MM.1S (cell line): ENCODE measurements around the gene ST7.

Experiments used
- DNase-seq: peaks from one replicate; pipeline ENCODE4 v3.0.0-alpha.2; 2015
- H2AFZ ChIP-seq: fragments of 300-600 bp; sonication (generic); 2 replicates; pipeline ENCODE4 v1.6.0; 2016; ENCODE audit warnings: antibody characterized with exemption, low read length
- H3F3A ChIP-seq: fragments of 300-600 bp; sonication (generic); 2 replicates; pipeline ENCODE4 v1.6.1; 2016; ENCODE audit warnings: mild to moderate bottlenecking, antibody characterized with exemption, low read length, moderate library complexity, mixed read lengths; ENCODE audit not compliant: insufficient read depth
- H3K27ac ChIP-seq: fragments of 300-600 bp; sonication (generic); 2 replicates; pipeline ENCODE4 v1.5.1; 2016; ENCODE audit warnings: mild to moderate bottlenecking, low read length
- H3K27me3 ChIP-seq: fragments of 300-600 bp; sonication (generic); replicated peaks from 2 replicates; pipeline ENCODE4 v1.6.0; 2016; ENCODE audit warnings: low read length; ENCODE audit not compliant: insufficient read depth
- H3K36me3 ChIP-seq: fragments of 300-600 bp; sonication (generic); replicated peaks from 2 replicates; pipeline ENCODE4 v1.6.1; 2016; ENCODE audit warnings: mild to moderate bottlenecking, low read length, mixed read lengths; ENCODE audit not compliant: insufficient read depth
- H3K4me1 ChIP-seq: fragments of 300-600 bp; sonication (generic); 2 replicates; pipeline ENCODE4 v1.6.1; 2016; ENCODE audit warnings: low read length, mixed read lengths
- H3K4me2 ChIP-seq: fragments of 300-600 bp; sonication (generic); 2 replicates; pipeline ENCODE4 v1.6.0; 2016; ENCODE audit warnings: low read depth, low read length
- H3K4me3 ChIP-seq: fragments of 300-600 bp; sonication (generic); 2 replicates; pipeline ENCODE4 v1.5.1; 2016; ENCODE audit warnings: low read length, mixed read lengths
- H3K79me2 ChIP-seq: fragments of 300-600 bp; sonication (generic); 2 replicates; pipeline ENCODE4 v1.6.1; 2016; ENCODE audit warnings: mixed run types, low read length, mixed read lengths
- H3K9ac ChIP-seq: fragments of 300-600 bp; sonication (generic); 2 replicates; pipeline ENCODE4 v1.6.1; 2016; ENCODE audit warnings: low read length, mixed read lengths
- H3K9me2 ChIP-seq: fragments of 300-600 bp; sonication (generic); replicated peaks from 2 replicates; pipeline ENCODE4 v1.6.1; 2016; ENCODE audit warnings: mild to moderate bottlenecking, low read length, mixed read lengths; ENCODE audit not compliant: insufficient read depth
- H3K9me3 ChIP-seq: fragments of 300-600 bp; sonication (generic); replicated peaks from 2 replicates; pipeline ENCODE4 v1.6.1; 2016; ENCODE audit warnings: mild to moderate bottlenecking, low read length, mixed read lengths; ENCODE audit not compliant: insufficient read depth
- H4K20me1 ChIP-seq: fragments of 300-600 bp; sonication (generic); 2 replicates; pipeline ENCODE4 v1.6.1; 2016; ENCODE audit warnings: mild to moderate bottlenecking, low read length, moderate library complexity, mixed read lengths; ENCODE audit not compliant: insufficient read depth
- CTCF ChIP-seq: fragments of 300-600 bp; sonication (generic); IDR thresholded peaks from 2 replicates; pipeline ENCODE4 v1.5.1; 2016; ENCODE audit warnings: antibody characterized with exemption, low read length, mixed read lengths
- EZH2 ChIP-seq: fragments of 300-600 bp; sonication (generic); optimal IDR thresholded peaks from 2 replicates; pipeline ENCODE3; 2017; ENCODE audit warnings: low read depth, mild to moderate bottlenecking, antibody characterized with exemption, low read length, mixed read lengths
- EZH2phosphoT487 ChIP-seq: fragments of 300-600 bp; sonication (generic); IDR thresholded peaks from 2 replicates; pipeline ENCODE4 v1.6.1; 2018; ENCODE audit warnings: antibody characterized with exemption, low read length

The ST7 gene

GRCh38 chr7:117032810-117033209 is 79.5 kb downstream of the ST7 start:
- no peak for DNase-seq

GRCh38 chr7:117034851-117035464 is 81.7 kb downstream of the ST7 start:
- no peaks in the 10 kb centered on the region for H3K27me3 ChIP-seq
- no peaks in the 10 kb centered on the region for H3K9me2 ChIP-seq
- no peaks in the 10 kb centered on the region for H3K4me1 ChIP-seq
- no peak overlapping the region for H3K4me2 ChIP-seq
- no peaks in the 10 kb centered on the region for H3K9me3 ChIP-seq
- no peak overlapping the region for H3K27ac ChIP-seq
- no peak overlapping the region for H3K9ac ChIP-seq
- no peaks in the 10 kb centered on the region for H3K79me2 ChIP-seq
- no peaks in the 10 kb centered on the region for H4K20me1 ChIP-seq
- H3K4me3 ChIP-seq, result no peak overlapping the region
- H3F3A ChIP-seq, result no peaks in the 10 kb centered on the region
- no peak for TF ChIP-seq CTCF
- no peak for TF ChIP-seq EZH2
- no peak for TF ChIP-seq EZH2phosphoT487
- DNase-seq, result no peak
- no peak overlapping the region for H2AFZ ChIP-seq
- H3K36me3 ChIP-seq, result no peaks in the 10 kb centered on the region

More at GRCh38 chr7:117032810-117033209, 79.5 kb downstream of the ST7 start:
- no peaks in the 10 kb centered on the region for H4K20me1 ChIP-seq
- H3K79me2 ChIP-seq, result peaks cover 6% of the 10 kb centered on the region; the same call in 1 of the 2 replicates
- H3K27me3 ChIP-seq, result no peaks in the 10 kb centered on the region
- no peaks in the 10 kb centered on the region for H3K9me2 ChIP-seq
- H3K4me1 ChIP-seq, result no peaks in the 10 kb centered on the region
- H3K9me3 ChIP-seq, result no peaks in the 10 kb centered on the region
- no peaks in the 10 kb centered on the region for H3K36me3 ChIP-seq
- no peak overlapping the region for H3K4me3 ChIP-seq
- no peak overlapping the region for H3K9ac ChIP-seq
- no peaks in the 10 kb centered on the region for H3F3A ChIP-seq
- TF ChIP-seq EZH2phosphoT487 (no peak), CTCF (no peak), EZH2 (no peak)
- no peak overlapping the region for H3K4me2 ChIP-seq
- H3K27ac ChIP-seq, result no peak overlapping the region
- no peak overlapping the region for H2AFZ ChIP-seq

GRCh38 chr7:117035465-117035862 is 82.2 kb downstream of the ST7 start:
- DNase-seq, result no peak
- TF ChIP-seq CTCF, result no peak
- Histone ChIP-seq H4K20me1 (no peaks in the 10 kb centered on the region), H3K9me3 (no peaks in the 10 kb centered on the region), H3K4me1 (no peaks in the 10 kb centered on the region), H3K79me2 (no peaks in the 10 kb centered on the region), H3K4me3 (no peak overlapping the region), H3K9ac (no peak overlapping the region), H3K36me3 (no peaks in the 10 kb centered on the region), H3F3A (no peaks in the 10 kb centered on the region), H2AFZ (no peak overlapping the region), H3K27me3 (no peaks in the 10 kb centered on the region), H3K27ac (no peak overlapping the region), H3K9me2 (no peaks in the 10 kb centered on the region), H3K4me2 (no peak overlapping the region)
